WTC11 (cell line): ENCODE results near the gene PAX8. TPM values are rescaled to one million over a fixed set of nuclear protein-coding genes. Genes with fewer than 3 reads are reported as not detected.

ENCODE experiments used
- ATAC-seq: fragments of 200-7000 bp; cut with Tn5 transposase; 2 replicates; pipeline ENCODE4 v1.10.0; 2021; ENCODE audit warnings: mild to moderate bottlenecking, moderate library complexity
- CTCF ChIA-PET: fragments of 300-600 bp; sonication (Branson Sonifier 250); formaldehyde crosslinking; loops from one replicate; lab custom pipeline; 2021; ENCODE audit warnings: antibody characterized with exemption; lab: Charles Lee
- POLR2A ChIA-PET: fragments of 350-600 bp; sonication (Branson Sonifier 250); formaldehyde crosslinking; loops from one replicate; lab custom pipeline; 2021; ENCODE audit warnings: antibody characterized with exemption; lab: Charles Lee
- DNase-seq: peaks from one replicate; pipeline ENCODE4 v3.0.0; 2021; ENCODE audit warnings: low spot score
- H3K27ac Mint-ChIP-seq: 2 replicates; pipeline ENCODE4 v1.8.0; 2021; ENCODE audit warnings: mixed read lengths
- H3K27me3 Mint-ChIP-seq: 2 replicates; pipeline ENCODE4 v1.8.0; 2021; ENCODE audit warnings: low read depth, mild to moderate bottlenecking, moderate library complexity, mixed read lengths
- H3K36me3 Mint-ChIP-seq: 2 replicates; pipeline ENCODE4 v1.8.0; 2021; ENCODE audit warnings: mixed read lengths
- H3K4me1 Mint-ChIP-seq: 2 replicates; pipeline ENCODE4 v1.8.0; 2022; ENCODE audit warnings: mixed read lengths
- H3K4me3 Mint-ChIP-seq: 2 replicates; pipeline ENCODE4 v1.8.0; 2021; ENCODE audit warnings: mild to moderate bottlenecking, moderate library complexity, mixed read lengths
- H3K9me3 Mint-ChIP-seq: 2 replicates; pipeline ENCODE4 v1.8.0; 2021; ENCODE audit warnings: mixed read lengths
- CDX4 ChIP-seq: fragments of 250-450 bp; sonication (Bioruptor Pico); IDR thresholded peaks from 2 replicates; pipeline ENCODE4 v1.9.0; 2021; ENCODE audit warnings: moderate library complexity, mild to moderate bottlenecking, inconsistent platforms, borderline replicate concordance
- CREM ChIP-seq: sonication (generic); formaldehyde crosslinking; IDR thresholded peaks from 2 replicates; pipeline ENCODE4 v1.8.1; 2022; ENCODE audit warnings: mild to moderate bottlenecking, missing genetic modification reagents, moderate library complexity
- CTCF ChIP-seq: fragments of 200-600 bp; IDR thresholded peaks from 2 replicates; pipeline ENCODE4 v1.8.0; 2022; ENCODE audit warnings: antibody characterized with exemption
- GABPB1 ChIP-seq: sonication (generic); formaldehyde crosslinking; IDR thresholded peaks from 2 replicates; pipeline ENCODE4 v1.8.1; 2023; ENCODE audit warnings: mild to moderate bottlenecking, missing genetic modification reagents
- GRHL2 ChIP-seq: fragments of 250-450 bp; sonication (Bioruptor Pico); IDR thresholded peaks from 2 replicates; pipeline ENCODE4 v1.8.0; 2022; ENCODE audit warnings: mild to moderate bottlenecking, moderate library complexity; ENCODE audit not compliant: insufficient replicate concordance, severe bottlenecking
- KAT7 ChIP-seq: sonication (generic); formaldehyde crosslinking; IDR thresholded peaks from 2 replicates; pipeline ENCODE4 v1.8.1; 2023; ENCODE audit warnings: missing genetic modification reagents, mild to moderate bottlenecking, borderline replicate concordance
- MXD4 ChIP-seq: fragments of 250-450 bp; sonication (Bioruptor Pico); IDR thresholded peaks from 2 replicates; pipeline ENCODE4 v1.8.0; 2021; ENCODE audit warnings: mild to moderate bottlenecking, moderate library complexity, borderline replicate concordance
- NR3C1 ChIP-seq: sonication (generic); formaldehyde crosslinking; conservative IDR thresholded peaks from 2 replicates; pipeline ENCODE4 v1.8.1; 2023; ENCODE audit warnings: low read depth, mild to moderate bottlenecking, missing genetic modification reagents
- OVOL2 ChIP-seq: fragments of 250-450 bp; sonication (Bioruptor Pico); IDR thresholded peaks from 2 replicates; pipeline ENCODE4 v1.9.0; 2021; ENCODE audit warnings: mild to moderate bottlenecking, borderline replicate concordance
- PRRX2 ChIP-seq: fragments of 250-450 bp; sonication (Bioruptor Pico); IDR thresholded peaks from 2 replicates; pipeline ENCODE4 v1.8.0; 2021; ENCODE audit warnings: mild to moderate bottlenecking
- RORB ChIP-seq: fragments of 250-450 bp; sonication (Bioruptor Pico); IDR thresholded peaks from 2 replicates; pipeline ENCODE4 v1.9.0; 2021; ENCODE audit warnings: mild to moderate bottlenecking
- SP1 ChIP-seq: sonication (generic); formaldehyde crosslinking; conservative IDR thresholded peaks from 2 replicates; pipeline ENCODE4 v1.8.1; 2022; ENCODE audit warnings: missing genetic modification reagents
- ZNF263 ChIP-seq: sonication (generic); formaldehyde crosslinking; IDR thresholded peaks from 2 replicates; pipeline ENCODE4 v1.8.1; 2022; ENCODE audit warnings: low read depth, mild to moderate bottlenecking, moderate library complexity, missing genetic modification reagents
- ZNF423 ChIP-seq: fragments of 250-450 bp; sonication (Bioruptor Pico); IDR thresholded peaks from 2 replicates; pipeline ENCODE4 v2.1.2; 2022; ENCODE audit warnings: mild to moderate bottlenecking, moderate library complexity
- total RNA-seq: library from RNA; stranded (reverse); gene quantifications from 3 replicates; pipeline ENCODE4 v1.2.3, GENCODE V29; 2021
- TF ChIP-seq, protein P1 (sequence below): sonication (generic); formaldehyde crosslinking; IDR thresholded peaks from 2 replicates; pipeline ENCODE4 v1.8.0; 2022; ENCODE audit warnings: missing genetic modification reagents
- TF ChIP-seq, protein P2 (sequence below): sonication (generic); formaldehyde crosslinking; IDR thresholded peaks from 2 replicates; pipeline ENCODE4 v1.8.1; 2023; ENCODE audit warnings: mild to moderate bottlenecking, missing genetic modification reagents
- TF ChIP-seq, protein P3 (sequence below): sonication (generic); formaldehyde crosslinking; IDR thresholded peaks from 2 replicates; pipeline ENCODE4 v1.8.0; 2022; ENCODE audit warnings: mild to moderate bottlenecking, missing genetic modification reagents

Gene PAX8
- total RNA-seq, 1 experiment from 2014 or later: 0.35 TPM

DNA sequence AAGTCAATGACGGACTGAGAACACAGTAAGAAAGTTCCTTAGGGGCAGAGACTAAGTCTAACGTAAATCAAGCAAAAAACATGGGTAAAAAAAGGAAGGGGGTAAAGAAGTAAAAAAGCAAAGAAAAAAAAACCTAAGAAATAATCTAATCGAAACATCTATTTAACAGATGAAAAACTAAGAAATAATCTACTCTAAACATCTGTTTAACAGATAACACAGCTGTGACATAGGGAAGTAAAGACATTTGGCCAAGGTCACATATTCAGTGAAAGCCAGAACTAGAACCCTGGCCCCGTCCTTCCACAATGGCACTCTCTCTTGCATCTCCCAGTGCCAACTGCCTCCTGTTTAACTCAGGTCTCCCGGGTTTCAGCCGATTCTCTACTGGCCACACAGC lies 56.9 kb downstream of the PAX8 start (continued):
- TF ChIP-seq, protein P1, sequence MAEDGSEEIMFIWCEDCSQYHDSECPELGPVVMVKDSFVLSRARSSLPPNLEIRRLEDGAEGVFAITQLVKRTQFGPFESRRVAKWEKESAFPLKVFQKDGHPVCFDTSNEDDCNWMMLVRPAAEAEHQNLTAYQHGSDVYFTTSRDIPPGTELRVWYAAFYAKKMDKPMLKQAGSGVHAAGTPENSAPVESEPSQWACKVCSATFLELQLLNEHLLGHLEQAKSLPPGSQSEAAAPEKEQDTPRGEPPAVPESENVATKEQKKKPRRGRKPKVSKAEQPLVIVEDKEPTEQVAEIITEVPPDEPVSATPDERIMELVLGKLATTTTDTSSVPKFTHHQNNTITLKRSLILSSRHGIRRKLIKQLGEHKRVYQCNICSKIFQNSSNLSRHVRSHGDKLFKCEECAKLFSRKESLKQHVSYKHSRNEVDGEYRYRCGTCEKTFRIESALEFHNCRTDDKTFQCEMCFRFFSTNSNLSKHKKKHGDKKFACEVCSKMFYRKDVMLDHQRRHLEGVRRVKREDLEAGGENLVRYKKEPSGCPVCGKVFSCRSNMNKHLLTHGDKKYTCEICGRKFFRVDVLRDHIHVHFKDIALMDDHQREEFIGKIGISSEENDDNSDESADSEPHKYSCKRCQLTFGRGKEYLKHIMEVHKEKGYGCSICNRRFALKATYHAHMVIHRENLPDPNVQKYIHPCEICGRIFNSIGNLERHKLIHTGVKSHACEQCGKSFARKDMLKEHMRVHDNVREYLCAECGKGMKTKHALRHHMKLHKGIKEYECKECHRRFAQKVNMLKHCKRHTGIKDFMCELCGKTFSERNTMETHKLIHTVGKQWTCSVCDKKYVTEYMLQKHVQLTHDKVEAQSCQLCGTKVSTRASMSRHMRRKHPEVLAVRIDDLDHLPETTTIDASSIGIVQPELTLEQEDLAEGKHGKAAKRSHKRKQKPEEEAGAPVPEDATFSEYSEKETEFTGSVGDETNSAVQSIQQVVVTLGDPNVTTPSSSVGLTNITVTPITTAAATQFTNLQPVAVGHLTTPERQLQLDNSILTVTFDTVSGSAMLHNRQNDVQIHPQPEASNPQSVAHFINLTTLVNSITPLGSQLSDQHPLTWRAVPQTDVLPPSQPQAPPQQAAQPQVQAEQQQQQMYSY: no peak

- TF ChIP-seq NR3C1 (CRISPR knock-in tag) (no peak), GRHL2 (CRISPR knock-in tag) (no peak), MXD4 (CRISPR knock-in tag) (no peak), CREM (CRISPR knock-in tag) (no peak), ZNF423 (CRISPR knock-in tag) (no peak), RORB (CRISPR knock-in tag) (no peak), CTCF (no peak), GABPB1 (CRISPR knock-in tag) (no peak), OVOL2 (no peak), ZNF263 (CRISPR knock-in tag) (no peak), SP1 (CRISPR knock-in tag) (no peak), PRRX2 (CRISPR knock-in tag) (no peak), KAT7 (no peak), CDX4 (no peak)
- TF ChIP-seq, protein P2, sequence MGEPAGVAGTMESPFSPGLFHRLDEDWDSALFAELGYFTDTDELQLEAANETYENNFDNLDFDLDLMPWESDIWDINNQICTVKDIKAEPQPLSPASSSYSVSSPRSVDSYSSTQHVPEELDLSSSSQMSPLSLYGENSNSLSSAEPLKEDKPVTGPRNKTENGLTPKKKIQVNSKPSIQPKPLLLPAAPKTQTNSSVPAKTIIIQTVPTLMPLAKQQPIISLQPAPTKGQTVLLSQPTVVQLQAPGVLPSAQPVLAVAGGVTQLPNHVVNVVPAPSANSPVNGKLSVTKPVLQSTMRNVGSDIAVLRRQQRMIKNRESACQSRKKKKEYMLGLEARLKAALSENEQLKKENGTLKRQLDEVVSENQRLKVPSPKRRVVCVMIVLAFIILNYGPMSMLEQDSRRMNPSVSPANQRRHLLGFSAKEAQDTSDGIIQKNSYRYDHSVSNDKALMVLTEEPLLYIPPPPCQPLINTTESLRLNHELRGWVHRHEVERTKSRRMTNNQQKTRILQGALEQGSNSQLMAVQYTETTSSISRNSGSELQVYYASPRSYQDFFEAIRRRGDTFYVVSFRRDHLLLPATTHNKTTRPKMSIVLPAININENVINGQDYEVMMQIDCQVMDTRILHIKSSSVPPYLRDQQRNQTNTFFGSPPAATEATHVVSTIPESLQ: no peak
- TF ChIP-seq, protein P1: no peak
- TF ChIP-seq, protein P3, sequence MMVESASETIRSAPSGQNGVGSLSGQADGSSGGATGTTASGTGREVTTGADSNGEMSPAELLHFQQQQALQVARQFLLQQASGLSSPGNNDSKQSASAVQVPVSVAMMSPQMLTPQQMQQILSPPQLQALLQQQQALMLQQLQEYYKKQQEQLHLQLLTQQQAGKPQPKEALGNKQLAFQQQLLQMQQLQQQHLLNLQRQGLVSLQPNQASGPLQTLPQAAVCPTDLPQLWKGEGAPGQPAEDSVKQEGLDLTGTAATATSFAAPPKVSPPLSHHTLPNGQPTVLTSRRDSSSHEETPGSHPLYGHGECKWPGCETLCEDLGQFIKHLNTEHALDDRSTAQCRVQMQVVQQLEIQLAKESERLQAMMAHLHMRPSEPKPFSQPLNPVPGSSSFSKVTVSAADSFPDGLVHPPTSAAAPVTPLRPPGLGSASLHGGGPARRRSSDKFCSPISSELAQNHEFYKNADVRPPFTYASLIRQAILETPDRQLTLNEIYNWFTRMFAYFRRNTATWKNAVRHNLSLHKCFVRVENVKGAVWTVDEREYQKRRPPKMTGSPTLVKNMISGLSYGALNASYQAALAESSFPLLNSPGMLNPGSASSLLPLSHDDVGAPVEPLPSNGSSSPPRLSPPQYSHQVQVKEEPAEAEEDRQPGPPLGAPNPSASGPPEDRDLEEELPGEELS (CRISPR knock-in tag): no peak
- TF ChIP-seq, all 79 proteins: peak for 0
- no peak for ATAC-seq
- H3K27me3 Mint-ChIP-seq: no peaks in the 10 kb centered on the region
Observed at GRCh38 chr2:113220970-113221708, 57.6 kb downstream of the PAX8 start.

More at GRCh38 chr2:113220970-113221708, 57.6 kb downstream of the PAX8 start:
- Mint-ChIP-seq H3K4me1 (peaks cover 37% of the 10 kb centered on the region), H3K9me3 (no peaks in the 10 kb centered on the region), H3K36me3 (no peaks in the 10 kb centered on the region), H3K4me3 (no peak overlapping the region), H3K27ac (no peak overlapping the region)
- POLR2A ChIA-PET: no interaction called here
- no peak for DNase-seq
- CTCF ChIA-PET: interaction anchor here (0.6 to 2.4 kb wide), 6 partner anchors 10 to 160 kb away, joined by 3 to 9 read pairs (median 6); no protein-coding TSS in a partner anchor
